Ovary (tissue), 3 donors: ENCODE results near the gene IFT25.

ENCODE experiments used
- POLR2A ChIP-seq: fragments of 450-650 bp; IDR thresholded peaks from one replicate; pipeline ENCODE4 v1.6.1; 2017; ENCODE audit warnings: antibody characterized with exemption, mild to moderate bottlenecking, moderate library complexity
- TF ChIP-seq, protein P1 (sequence below), 3 donors: fragments of 450-650 bp in 2 of 3; fragments of 200-600 bp in 1 of 3; IDR thresholded peaks; one replicate each; pipeline versions ENCODE4 v1.5.1 to v1.8.0; 2016 to 2022; ENCODE audit warnings: antibody characterized with exemption in 3 of 3, mild to moderate bottlenecking in 1 of 3
- donor health status: DM: no; HTN: no; CAD: no.

DNA sequence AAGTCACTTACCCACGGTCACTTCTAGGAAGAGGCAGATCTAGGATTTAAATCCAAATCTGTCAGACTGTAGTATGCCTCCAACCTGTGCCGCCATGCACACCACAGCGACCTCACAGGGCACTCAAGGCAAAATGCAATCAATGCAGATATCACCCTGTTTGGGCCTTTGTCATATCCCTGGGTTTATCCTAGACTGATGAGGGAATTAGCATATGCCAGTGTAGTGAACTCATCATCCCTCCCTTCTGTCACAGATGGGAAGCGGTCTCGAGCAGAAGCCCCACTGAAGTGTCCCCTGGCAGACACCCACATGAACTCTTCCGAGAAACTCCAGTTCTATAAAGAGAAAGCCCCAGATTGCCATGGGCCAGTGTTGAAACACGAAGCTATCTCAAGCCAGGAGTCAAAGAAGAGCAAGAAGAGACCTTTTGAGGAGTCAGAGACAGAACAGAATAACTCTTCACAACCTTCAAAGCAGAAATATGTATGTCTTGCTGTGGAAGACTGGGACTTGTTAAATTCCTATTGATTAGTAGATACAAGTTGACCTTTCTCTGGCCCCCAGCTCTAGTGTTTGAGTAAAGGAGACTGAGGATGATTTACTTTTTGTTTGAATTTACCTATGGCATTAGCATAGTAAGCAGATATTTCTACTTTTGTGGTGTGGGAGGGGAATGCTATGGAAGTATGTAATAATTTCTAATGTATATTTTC lies 22.1 kb upstream of the IFT25 start:
- TF ChIP-seq, protein P1, sequence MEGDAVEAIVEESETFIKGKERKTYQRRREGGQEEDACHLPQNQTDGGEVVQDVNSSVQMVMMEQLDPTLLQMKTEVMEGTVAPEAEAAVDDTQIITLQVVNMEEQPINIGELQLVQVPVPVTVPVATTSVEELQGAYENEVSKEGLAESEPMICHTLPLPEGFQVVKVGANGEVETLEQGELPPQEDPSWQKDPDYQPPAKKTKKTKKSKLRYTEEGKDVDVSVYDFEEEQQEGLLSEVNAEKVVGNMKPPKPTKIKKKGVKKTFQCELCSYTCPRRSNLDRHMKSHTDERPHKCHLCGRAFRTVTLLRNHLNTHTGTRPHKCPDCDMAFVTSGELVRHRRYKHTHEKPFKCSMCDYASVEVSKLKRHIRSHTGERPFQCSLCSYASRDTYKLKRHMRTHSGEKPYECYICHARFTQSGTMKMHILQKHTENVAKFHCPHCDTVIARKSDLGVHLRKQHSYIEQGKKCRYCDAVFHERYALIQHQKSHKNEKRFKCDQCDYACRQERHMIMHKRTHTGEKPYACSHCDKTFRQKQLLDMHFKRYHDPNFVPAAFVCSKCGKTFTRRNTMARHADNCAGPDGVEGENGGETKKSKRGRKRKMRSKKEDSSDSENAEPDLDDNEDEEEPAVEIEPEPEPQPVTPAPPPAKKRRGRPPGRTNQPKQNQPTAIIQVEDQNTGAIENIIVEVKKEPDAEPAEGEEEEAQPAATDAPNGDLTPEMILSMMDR (IDR thresholded peaks at IDR 0.05): no peak
- no peak for TF ChIP-seq POLR2A
